ENCODE results near the gene ERLEC1. TPM values are rescaled to one million over a fixed set of nuclear protein-coding genes. Genes with fewer than 3 reads are reported as not detected.
"Not testable (repeated sequence)": the region's sequence is repeated elsewhere in the genome, so short reads cannot be mapped to it uniquely, and the experiment has no call there.

Gene ERLEC1
- total RNA-seq, 6 experiments from 2014 or later = 18.0 to 40.0 (median 22.1) TPM

DNA sequence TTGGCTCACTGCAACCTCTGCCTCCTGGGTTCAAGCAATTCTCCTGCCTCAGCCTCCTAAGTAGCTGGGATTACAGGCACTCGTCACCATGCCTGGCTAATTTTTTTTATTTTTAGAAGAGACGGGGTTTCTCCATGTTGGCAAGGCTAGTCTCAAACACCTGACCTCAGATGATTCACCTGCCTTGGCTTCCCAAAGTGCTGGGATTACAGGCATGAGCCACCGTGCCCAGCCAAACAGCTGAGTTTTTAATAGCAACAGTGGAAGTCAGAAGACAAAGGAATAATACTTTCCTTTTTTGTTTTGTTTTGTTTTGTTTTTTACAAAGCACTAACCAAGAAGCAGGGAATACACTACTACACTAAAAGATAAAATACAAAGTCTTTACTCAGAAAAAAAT is 56.0 kb downstream of the ERLEC1 start:
- TF ChIP-seq, protein P1, sequence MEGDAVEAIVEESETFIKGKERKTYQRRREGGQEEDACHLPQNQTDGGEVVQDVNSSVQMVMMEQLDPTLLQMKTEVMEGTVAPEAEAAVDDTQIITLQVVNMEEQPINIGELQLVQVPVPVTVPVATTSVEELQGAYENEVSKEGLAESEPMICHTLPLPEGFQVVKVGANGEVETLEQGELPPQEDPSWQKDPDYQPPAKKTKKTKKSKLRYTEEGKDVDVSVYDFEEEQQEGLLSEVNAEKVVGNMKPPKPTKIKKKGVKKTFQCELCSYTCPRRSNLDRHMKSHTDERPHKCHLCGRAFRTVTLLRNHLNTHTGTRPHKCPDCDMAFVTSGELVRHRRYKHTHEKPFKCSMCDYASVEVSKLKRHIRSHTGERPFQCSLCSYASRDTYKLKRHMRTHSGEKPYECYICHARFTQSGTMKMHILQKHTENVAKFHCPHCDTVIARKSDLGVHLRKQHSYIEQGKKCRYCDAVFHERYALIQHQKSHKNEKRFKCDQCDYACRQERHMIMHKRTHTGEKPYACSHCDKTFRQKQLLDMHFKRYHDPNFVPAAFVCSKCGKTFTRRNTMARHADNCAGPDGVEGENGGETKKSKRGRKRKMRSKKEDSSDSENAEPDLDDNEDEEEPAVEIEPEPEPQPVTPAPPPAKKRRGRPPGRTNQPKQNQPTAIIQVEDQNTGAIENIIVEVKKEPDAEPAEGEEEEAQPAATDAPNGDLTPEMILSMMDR (IDR thresholded peaks at IDR 0.05) = no peak
- TF ChIP-seq POLR2A (IDR thresholded peaks at IDR 0.05) = no peak
- intact Hi-C loops (cut with DNase I) = no loop called here
- DNase-seq (no peak), ATAC-seq (no peak)
- Histone ChIP-seq H3K9me3 (no peaks in the 10 kb centered on the region), H3K27ac (no peak overlapping the region), H3K36me3 (no peaks in the 10 kb centered on the region), H3K27me3 (no peaks in the 10 kb centered on the region), H3K4me1 (no peaks in the 10 kb centered on the region), H3K4me3 (no peak overlapping the region)
- 59% methylated on average over 3 of the region's 3 CpGs for WGBS (ENCODE audit: insufficient coverage, low coverage, low lambda C conversion rate, missing lambda C conversion rate)

DNA sequence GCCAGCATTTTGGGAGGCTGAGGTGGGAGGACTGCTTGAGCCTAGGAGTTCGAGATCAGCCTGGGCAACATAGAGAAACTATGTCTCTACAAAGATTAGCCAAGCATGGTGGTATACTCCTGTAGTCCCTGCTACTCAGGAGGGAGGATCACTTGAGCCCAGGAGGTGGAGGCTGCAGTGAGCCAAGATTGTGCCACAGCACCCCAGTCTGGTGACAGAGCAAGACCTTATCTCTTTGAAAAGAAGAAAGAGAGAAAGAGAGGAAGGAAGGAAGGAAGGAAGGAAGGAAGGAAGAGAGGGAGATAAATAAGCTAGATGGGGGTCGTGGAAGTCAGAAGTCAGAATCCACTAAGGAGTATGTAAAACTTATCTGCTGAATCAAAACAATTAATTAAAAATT is 56.8 kb downstream of the ERLEC1 start:
- Histone ChIP-seq H3K4me1 (no peaks in the 10 kb centered on the region), H3K36me3 (no peaks in the 10 kb centered on the region), H3K4me3 (no peak overlapping the region), H3K9me3 (no peaks in the 10 kb centered on the region), H3K27ac (no peak overlapping the region), H3K27me3 (no peaks in the 10 kb centered on the region)
- DNase-seq (no peak), ATAC-seq (no peak)
- WGBS (ENCODE audit: insufficient coverage, low coverage, low lambda C conversion rate, missing lambda C conversion rate) = 59% methylated on average over 2 of the region's 2 CpGs
- intact Hi-C loops (cut with DNase I) = no loop called here
- TF ChIP-seq POLR2A (IDR thresholded peaks at IDR 0.05) = no peak
- TF ChIP-seq, protein P1 (IDR thresholded peaks at IDR 0.05) = no peak

DNA sequence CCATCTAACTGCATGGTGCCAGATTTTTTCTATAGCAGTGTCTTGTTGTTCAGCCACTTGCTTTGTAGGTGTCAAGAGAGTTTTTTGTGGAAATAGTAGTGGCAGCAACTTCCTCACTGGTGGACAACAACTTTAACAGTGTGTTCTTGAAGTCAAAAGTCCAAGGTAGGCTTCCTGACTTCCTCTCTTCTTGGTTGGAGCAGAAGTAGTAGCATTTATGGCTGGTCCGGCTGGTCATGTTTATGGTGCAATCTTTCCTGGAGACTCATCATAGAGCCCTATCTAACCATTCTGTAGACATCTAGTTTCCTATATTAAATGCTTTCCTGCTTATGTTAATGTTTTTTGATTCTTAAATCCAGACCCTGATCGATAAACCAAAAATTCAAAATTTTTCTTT is 61.2 kb downstream of the ERLEC1 start:
- intact Hi-C loops (cut with DNase I) = no loop called here

DNA sequence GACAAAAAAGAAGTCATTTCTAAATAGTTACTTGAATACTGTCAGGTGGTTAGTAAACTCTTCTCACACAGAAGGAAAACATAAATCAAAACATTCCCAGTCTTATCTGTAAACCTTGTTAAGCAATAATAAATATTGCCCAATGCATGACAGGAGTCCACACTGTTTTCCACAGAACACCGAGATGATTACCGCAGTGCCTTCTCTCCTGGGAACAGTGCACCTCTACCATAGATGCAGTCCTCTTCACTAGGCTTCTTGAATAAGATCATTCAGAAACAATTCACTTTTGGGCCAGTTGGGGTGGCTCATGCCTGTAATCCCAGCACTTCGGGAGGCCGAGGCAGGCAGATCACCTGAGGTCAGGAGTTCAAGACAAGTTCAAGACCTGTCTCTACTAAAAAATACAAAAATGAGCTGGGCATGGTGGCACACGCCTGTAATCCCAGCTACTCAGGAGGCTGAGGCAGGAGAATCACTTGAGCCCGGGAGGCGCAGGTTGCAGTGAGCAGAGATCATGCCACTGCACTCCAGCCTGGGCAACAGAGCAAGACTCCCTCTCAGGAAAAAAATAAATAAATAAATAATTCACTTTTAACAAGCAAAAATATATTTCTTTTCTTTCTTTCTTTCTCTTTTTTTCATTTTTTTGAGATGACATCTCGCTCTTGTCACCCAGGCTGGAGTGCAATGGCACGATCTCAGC is 64.4 kb downstream of the ERLEC1 start:
- H3K9me3 ChIP-seq; H3K27me3 ChIP-seq; H3K36me3 ChIP-seq; intact Hi-C loops (cut with DNase I): not testable (repeated sequence)
- H3K4me1 ChIP-seq = peaks cover 0 to 14% (median 3%) of the 10 kb centered on the region in 4 donors
- 61% methylated on average over 6 of the region's 9 CpGs for WGBS (ENCODE audit: insufficient coverage, low coverage, low lambda C conversion rate, missing lambda C conversion rate)
- peak overlapping the region; percentile 61 to 92 (median 79) for H3K27ac ChIP-seq
- ATAC-seq (peak; percentile 95 to 99 (median 98)), DNase-seq (peak in 1 of 3 donors; percentile 68)
- H3K4me3 ChIP-seq = peak overlapping the region in 1 of 3 donors; percentile 3

More for the DNA sequence above, 61.2 kb downstream of the ERLEC1 start:
- DNase-seq (no peak), ATAC-seq (no peak)
- H3K27me3 ChIP-seq = no peaks in the 10 kb centered on the region
- TF ChIP-seq, protein P1 (IDR thresholded peaks at IDR 0.05) = no peak
- no peak for TF ChIP-seq POLR2A (IDR thresholded peaks at IDR 0.05)
- 73% methylated on average over 2 of the region's 2 CpGs for WGBS (ENCODE audit: insufficient coverage, low coverage, low lambda C conversion rate, missing lambda C conversion rate)
- H3K4me3 ChIP-seq = no peak overlapping the region
- H3K36me3 ChIP-seq = peaks cover 0 to 3% (median 0%) of the 10 kb centered on the region in 4 donors
- H3K4me1 ChIP-seq = peaks cover 0 to 14% (median 3%) of the 10 kb centered on the region in 4 donors
- H3K27ac ChIP-seq = no peak overlapping the region
- H3K9me3 ChIP-seq = no peaks in the 10 kb centered on the region

DNA sequence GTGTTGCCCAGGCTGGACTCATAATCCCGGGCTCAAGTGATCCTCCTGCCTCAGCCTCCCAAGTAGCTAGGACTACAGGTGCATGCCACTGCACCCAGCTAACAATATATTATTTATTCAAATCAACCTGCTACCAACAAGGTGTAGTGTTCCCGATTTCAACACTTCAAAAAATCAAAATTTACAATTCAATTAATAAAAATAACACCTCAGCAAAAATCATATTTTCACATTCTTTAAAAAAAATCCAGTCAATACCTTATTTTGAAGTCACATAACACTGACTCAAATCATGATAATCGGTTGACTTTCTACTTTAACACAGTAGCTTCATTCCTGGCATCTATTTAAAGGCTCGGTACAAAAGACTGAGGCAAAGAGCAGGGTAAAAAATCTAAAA is 65.7 kb downstream of the ERLEC1 start:
- no peak overlapping the region for H3K27ac ChIP-seq
- H3K4me3 ChIP-seq = no peak overlapping the region
- no peaks in the 10 kb centered on the region for H3K9me3 ChIP-seq
- intact Hi-C loops (cut with DNase I) = no loop called here
- TF ChIP-seq, protein P1 (IDR thresholded peaks at IDR 0.05) = no peak
- no peak for TF ChIP-seq POLR2A (IDR thresholded peaks at IDR 0.05)
- H3K36me3 ChIP-seq = peaks cover 0 to 3% (median 0%) of the 10 kb centered on the region in 4 donors
- peaks cover 0 to 14% (median 3%) of the 10 kb centered on the region in 4 donors for H3K4me1 ChIP-seq
- DNase-seq = no peak
- 88% methylated on average over 4 of the region's 4 CpGs for whole genome bisulfite sequencing (ENCODE audit: insufficient coverage, low coverage, low lambda C conversion rate, missing lambda C conversion rate)
- ATAC-seq = no peak
- H3K27me3 ChIP-seq = no peaks in the 10 kb centered on the region

Data from right lobe of liver (tissue), 6 donors.